ENCODE measurements around the gene CENATAC. TPM values are rescaled to one million over a fixed set of nuclear protein-coding genes. Genes with fewer than 3 reads are reported as not detected.
"Not testable (repeated sequence)": the region's sequence is repeated elsewhere in the genome, so short reads cannot be mapped to it uniquely, and the experiment has no call there.

The CENATAC gene
- total and polyA plus RNA-seq, 2 experiments from 2014 or later = 24.5 to 26.2 TPM

DNA sequence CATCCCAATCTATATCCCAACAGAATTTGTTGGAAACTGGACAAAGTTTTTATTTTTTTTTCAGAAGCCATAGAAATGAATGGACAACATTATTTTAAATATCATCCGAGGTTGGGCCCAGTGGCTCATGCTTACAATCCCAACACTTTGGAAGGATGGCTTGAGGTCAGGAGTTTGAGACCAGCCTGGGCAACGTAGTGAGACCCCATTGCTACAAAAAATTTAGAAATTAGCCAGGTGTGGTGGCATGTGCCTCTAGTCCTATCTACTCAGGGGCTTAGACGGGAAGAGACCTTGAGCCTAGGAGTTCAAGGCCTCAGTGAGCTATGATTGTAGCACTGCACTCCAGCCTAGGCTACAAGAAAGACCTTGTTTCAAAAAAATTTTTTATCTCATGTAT, 36.9 kb downstream of the CENATAC start:
- Histone ChIP-seq H3K4me2 (no peak overlapping the region), H3K36me3 (replicated peaks; ENCODE audit: insufficient read depth, low read depth) (no peaks in the 10 kb centered on the region), H3K9me3 (ENCODE audit: low read depth) (no peaks in the 10 kb centered on the region), H2AFZ (no peak overlapping the region), H4K20me1 (ENCODE audit: insufficient read depth, poor library complexity, severe bottlenecking) (no peaks in the 10 kb centered on the region), H3K79me2 (peaks cover 8% of the 10 kb centered on the region), H3K27ac (no peak overlapping the region), H3K4me3 (no peak overlapping the region), H3K27me3 (no peaks in the 10 kb centered on the region), H3K9me2 (replicated peaks; ENCODE audit: insufficient read depth) (no peaks in the 10 kb centered on the region), H3K4me1 (ENCODE audit: insufficient read depth) (peaks cover 3% of the 10 kb centered on the region)
- DNase-seq (ENCODE audit: low spot score) = no peak
- no peak for TF ChIP-seq EZH2 (IDR thresholded peaks at IDR 0.05; ENCODE audit: borderline replicate concordance)
- TF ChIP-seq EZH2phosphoT487 (IDR thresholded peaks at IDR 0.05; ENCODE audit: low read depth, severe bottlenecking, unreplicated experiment) = no peak
- TF ChIP-seq, protein P1, sequence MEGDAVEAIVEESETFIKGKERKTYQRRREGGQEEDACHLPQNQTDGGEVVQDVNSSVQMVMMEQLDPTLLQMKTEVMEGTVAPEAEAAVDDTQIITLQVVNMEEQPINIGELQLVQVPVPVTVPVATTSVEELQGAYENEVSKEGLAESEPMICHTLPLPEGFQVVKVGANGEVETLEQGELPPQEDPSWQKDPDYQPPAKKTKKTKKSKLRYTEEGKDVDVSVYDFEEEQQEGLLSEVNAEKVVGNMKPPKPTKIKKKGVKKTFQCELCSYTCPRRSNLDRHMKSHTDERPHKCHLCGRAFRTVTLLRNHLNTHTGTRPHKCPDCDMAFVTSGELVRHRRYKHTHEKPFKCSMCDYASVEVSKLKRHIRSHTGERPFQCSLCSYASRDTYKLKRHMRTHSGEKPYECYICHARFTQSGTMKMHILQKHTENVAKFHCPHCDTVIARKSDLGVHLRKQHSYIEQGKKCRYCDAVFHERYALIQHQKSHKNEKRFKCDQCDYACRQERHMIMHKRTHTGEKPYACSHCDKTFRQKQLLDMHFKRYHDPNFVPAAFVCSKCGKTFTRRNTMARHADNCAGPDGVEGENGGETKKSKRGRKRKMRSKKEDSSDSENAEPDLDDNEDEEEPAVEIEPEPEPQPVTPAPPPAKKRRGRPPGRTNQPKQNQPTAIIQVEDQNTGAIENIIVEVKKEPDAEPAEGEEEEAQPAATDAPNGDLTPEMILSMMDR (IDR thresholded peaks at IDR 0.05; ENCODE audit: poor library complexity) = no peak
- WGBS (ENCODE audit: low lambda C conversion rate, missing lambda C conversion rate) = 92% methylated on average over 3 of the region's 3 CpGs

DNA sequence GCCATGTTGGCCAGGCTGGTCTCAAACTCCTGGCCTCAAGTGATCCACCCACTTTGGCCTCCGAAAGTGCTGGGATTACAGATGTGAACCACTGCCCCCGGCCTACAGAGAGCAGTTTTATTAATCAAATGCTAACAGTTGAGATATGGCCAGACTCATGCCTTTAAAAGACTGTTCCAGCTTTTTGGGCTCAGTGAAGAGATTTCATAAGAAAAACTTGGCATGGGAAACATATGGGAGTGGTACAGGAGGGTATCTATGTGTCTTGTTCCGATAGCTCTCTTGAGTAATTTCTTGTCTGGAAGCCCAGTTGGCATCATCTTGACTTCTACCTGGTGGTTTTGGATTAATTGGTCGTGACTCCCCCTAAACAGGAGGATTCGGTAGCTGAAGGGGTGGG, 40.9 kb downstream of the CENATAC start:
- no peak for DNase-seq (ENCODE audit: low spot score)
- H3K9me2 ChIP-seq (replicated peaks; ENCODE audit: insufficient read depth) = no peaks in the 10 kb centered on the region
- H3K4me3 ChIP-seq = no peak overlapping the region
- no peaks in the 10 kb centered on the region for H3K4me1 ChIP-seq (ENCODE audit: insufficient read depth)
- H4K20me1 ChIP-seq (ENCODE audit: insufficient read depth, poor library complexity, severe bottlenecking) = no peaks in the 10 kb centered on the region
- no peaks in the 10 kb centered on the region for H3K36me3 ChIP-seq (replicated peaks; ENCODE audit: insufficient read depth, low read depth)
- no peak overlapping the region for H3K27ac ChIP-seq
- no peak overlapping the region for H2AFZ ChIP-seq
- H3K4me2 ChIP-seq = no peak overlapping the region
- WGBS (ENCODE audit: low lambda C conversion rate, missing lambda C conversion rate) = 94% methylated on average over 5 of the region's 5 CpGs
- H3K79me2 ChIP-seq = no peaks in the 10 kb centered on the region
- no peaks in the 10 kb centered on the region for H3K27me3 ChIP-seq
- TF ChIP-seq, protein P1 (IDR thresholded peaks at IDR 0.05; ENCODE audit: poor library complexity) = no peak
- H3K9me3 ChIP-seq (ENCODE audit: low read depth) = no peaks in the 10 kb centered on the region

DNA sequence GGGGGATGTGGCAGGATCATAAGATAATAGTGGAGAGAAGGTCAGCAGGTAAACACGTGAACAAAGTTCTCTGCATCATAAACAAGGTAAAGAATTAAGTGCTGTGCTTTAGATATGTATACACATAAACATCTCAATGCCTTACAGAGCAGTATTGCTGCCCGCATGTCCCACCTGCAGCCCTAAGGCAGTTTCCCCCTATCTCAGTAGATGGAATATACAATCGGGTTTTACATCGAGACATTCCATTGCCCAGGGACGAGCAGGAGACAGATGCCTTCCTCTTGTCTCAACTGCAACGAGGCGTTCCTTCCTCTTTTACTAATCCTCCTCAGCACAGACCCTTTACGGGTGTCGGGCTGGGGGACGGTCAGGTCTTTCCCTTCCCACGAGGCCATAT, 41.5 kb downstream of the CENATAC start:
- H3K4me2 ChIP-seq = not testable (repeated sequence)

DNA sequence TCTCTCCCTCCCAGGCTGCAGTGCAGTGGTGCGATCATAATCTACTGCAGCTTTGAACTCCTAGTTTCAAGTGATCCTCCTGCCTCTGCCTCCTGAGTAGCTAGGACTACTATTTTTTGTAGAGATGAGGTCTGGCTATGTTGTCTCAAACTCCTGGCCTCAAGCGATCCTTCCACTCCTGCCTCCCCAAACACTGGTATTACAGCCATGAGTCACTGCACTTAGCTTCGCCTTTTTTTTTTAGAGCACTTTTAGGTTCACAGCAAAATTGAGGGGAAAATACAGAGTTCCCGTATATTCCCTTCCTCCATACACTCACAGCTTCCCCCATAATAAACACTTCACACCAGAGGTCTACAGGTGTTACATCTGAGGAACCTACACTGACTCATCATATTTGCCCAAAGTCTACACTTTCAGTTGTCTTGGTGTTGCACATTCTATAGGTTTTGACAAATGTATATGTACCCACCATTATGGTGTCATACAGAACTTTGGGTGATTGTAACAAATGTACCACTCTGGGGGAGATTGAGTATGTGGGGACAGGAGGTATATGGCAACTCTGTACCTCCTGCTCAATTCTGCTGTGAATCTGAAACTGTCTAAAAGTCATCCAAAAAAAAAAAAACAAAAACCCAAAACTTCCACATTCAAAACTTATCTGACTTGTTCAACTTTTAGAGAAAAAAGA, 44.0 kb downstream of the CENATAC start:
- Histone ChIP-seq H3K79me2 (no peaks in the 10 kb centered on the region), H3K4me2 (no peak overlapping the region), H3K36me3 (replicated peaks; ENCODE audit: insufficient read depth, low read depth) (no peaks in the 10 kb centered on the region), H4K20me1 (ENCODE audit: insufficient read depth, poor library complexity, severe bottlenecking) (no peaks in the 10 kb centered on the region), H3K4me3 (no peak overlapping the region), H3K27ac (no peak overlapping the region), H2AFZ (no peak overlapping the region), H3K9me2 (replicated peaks; ENCODE audit: insufficient read depth) (no peaks in the 10 kb centered on the region), H3K27me3 (no peaks in the 10 kb centered on the region), H3K4me1 (ENCODE audit: insufficient read depth) (no peaks in the 10 kb centered on the region), H3K9me3 (ENCODE audit: low read depth) (no peaks in the 10 kb centered on the region)
- DNase-seq (ENCODE audit: low spot score) = no peak
- WGBS (ENCODE audit: low lambda C conversion rate, missing lambda C conversion rate) = 79% methylated on average over 4 of the region's 4 CpGs
- no peak for TF ChIP-seq EZH2phosphoT487 (IDR thresholded peaks at IDR 0.05; ENCODE audit: low read depth, severe bottlenecking, unreplicated experiment)
- no peak for TF ChIP-seq EZH2 (IDR thresholded peaks at IDR 0.05; ENCODE audit: borderline replicate concordance)
- TF ChIP-seq, protein P1 (IDR thresholded peaks at IDR 0.05; ENCODE audit: poor library complexity) = no peak

More for the DNA sequence above, 41.5 kb downstream of the CENATAC start:
- H3K4me1 ChIP-seq (ENCODE audit: insufficient read depth); H3K27me3 ChIP-seq; H4K20me1 ChIP-seq (ENCODE audit: insufficient read depth, poor library complexity, severe bottlenecking); DNase-seq (ENCODE audit: low spot score); H3K4me3 ChIP-seq; H3K9me3 ChIP-seq (ENCODE audit: low read depth); H2AFZ ChIP-seq; H3K27ac ChIP-seq; H3K79me2 ChIP-seq; H3K36me3 ChIP-seq (replicated peaks; ENCODE audit: insufficient read depth, low read depth); H3K9me2 ChIP-seq (replicated peaks; ENCODE audit: insufficient read depth): not testable (repeated sequence)
- WGBS (ENCODE audit: low lambda C conversion rate, missing lambda C conversion rate) = 42% methylated on average over 11 of the region's 11 CpGs

Measured in hepatocyte (in vitro differentiated cells).